Esophagus squamous epithelium (tissue), 4 donors: ENCODE data around the gene DNAH11.
"Not testable (repeated sequence)": the region's sequence is repeated elsewhere in the genome, so short reads cannot be mapped to it uniquely, and the experiment has no call there.

Experiments used
- POLR2A ChIP-seq, 4 donors: fragments of 450-650 bp; IDR thresholded peaks; one replicate each; pipeline ENCODE4 v1.6.1; 2017; ENCODE audit warnings: antibody characterized with exemption in 4 of 4, mild to moderate bottlenecking in 4 of 4, moderate library complexity in 3 of 4
- TF ChIP-seq, protein P1 (sequence below), 6 experiments: fragments of 450-650 bp in 4 of 6; fragments of 200-600 bp in 2 of 6; sonication (generic) in 2 of 6; IDR thresholded peaks; one replicate each; pipeline ENCODE4 v1.5.1; 2016 to 2019; ENCODE audit warnings: antibody characterized with exemption in 6 of 6, mild to moderate bottlenecking in 4 of 6, moderate library complexity in 4 of 6

DNA sequence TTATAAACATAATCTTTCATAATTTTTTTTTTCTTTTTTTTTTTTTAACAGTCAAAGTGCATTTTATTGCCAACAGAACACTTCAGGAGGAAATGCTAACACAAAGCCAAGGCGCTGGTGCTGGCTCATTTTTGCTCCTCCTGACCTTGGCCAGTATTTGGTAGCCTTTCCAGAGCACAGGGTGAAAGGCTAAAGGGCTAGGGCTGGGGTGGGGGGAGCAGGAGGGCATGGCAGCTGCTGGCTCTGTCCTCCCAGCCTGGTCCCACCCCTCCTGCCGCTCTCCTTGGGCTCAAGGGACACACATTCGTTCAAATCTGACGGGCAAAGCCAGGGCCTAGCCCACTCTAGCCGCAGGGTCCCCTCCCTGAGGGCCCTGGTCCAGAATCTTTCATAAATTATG, 148.3 kb downstream of the DNAH11 start:
- TF ChIP-seq, protein P1, sequence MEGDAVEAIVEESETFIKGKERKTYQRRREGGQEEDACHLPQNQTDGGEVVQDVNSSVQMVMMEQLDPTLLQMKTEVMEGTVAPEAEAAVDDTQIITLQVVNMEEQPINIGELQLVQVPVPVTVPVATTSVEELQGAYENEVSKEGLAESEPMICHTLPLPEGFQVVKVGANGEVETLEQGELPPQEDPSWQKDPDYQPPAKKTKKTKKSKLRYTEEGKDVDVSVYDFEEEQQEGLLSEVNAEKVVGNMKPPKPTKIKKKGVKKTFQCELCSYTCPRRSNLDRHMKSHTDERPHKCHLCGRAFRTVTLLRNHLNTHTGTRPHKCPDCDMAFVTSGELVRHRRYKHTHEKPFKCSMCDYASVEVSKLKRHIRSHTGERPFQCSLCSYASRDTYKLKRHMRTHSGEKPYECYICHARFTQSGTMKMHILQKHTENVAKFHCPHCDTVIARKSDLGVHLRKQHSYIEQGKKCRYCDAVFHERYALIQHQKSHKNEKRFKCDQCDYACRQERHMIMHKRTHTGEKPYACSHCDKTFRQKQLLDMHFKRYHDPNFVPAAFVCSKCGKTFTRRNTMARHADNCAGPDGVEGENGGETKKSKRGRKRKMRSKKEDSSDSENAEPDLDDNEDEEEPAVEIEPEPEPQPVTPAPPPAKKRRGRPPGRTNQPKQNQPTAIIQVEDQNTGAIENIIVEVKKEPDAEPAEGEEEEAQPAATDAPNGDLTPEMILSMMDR (IDR thresholded peaks at IDR 0.05): not testable (repeated sequence)
- not testable (repeated sequence) for TF ChIP-seq POLR2A (IDR thresholded peaks at IDR 0.05)
